H1 (cell line): Measurements from ENCODE around the gene MROH2A. TPM values are rescaled to one million over a fixed set of nuclear protein-coding genes. Genes with fewer than 3 reads are reported as not detected.

Source experiments
- EZH2 ChIP-seq: fragments of 200-600 bp; sonication (generic); IDR thresholded peaks from 2 replicates; pipeline ENCODE4 v1.7.1; 2012; ENCODE audit warnings: low read depth, mild to moderate bottlenecking, moderate library complexity, low read length, inconsistent platforms; ENCODE audit not compliant: severe bottlenecking
- polyA plus RNA-seq, 7 experiments: library from polyadenylated mRNA; depleted of rRNA in 3 of 7; stranded (reverse) in 5 of 7; unstranded in 2 of 7; fragments of >200 nt in 5 of 7; fragments of 200-250 nt in 2 of 7; gene quantifications; 1 replicate in 5 of 7; 2 replicates in 1 of 7; 4 replicates in 1 of 7; pipeline versions ENCODE4 v1.2.1 to v1.2.3, GENCODE V29; 2011 to 2013; ENCODE audit warnings: missing spikeins in 2 of 7, mixed read lengths in 2 of 7
- total RNA-seq: library from RNA; stranded (reverse); fragmentation: NEBNext Ultra II Directional; extraction: Animal tissue kit (Norgen Biotek cat#: 25700); gene quantifications from 2 replicates; pipeline ENCODE4 v1.2.1, GENCODE V29; 2021

The MROH2A gene
- total and polyA plus RNA-seq, 2 of the 8 experiments (the other 6 are each of a cell fraction or from before 2014, with no cell fraction given): not detected

DNA sequence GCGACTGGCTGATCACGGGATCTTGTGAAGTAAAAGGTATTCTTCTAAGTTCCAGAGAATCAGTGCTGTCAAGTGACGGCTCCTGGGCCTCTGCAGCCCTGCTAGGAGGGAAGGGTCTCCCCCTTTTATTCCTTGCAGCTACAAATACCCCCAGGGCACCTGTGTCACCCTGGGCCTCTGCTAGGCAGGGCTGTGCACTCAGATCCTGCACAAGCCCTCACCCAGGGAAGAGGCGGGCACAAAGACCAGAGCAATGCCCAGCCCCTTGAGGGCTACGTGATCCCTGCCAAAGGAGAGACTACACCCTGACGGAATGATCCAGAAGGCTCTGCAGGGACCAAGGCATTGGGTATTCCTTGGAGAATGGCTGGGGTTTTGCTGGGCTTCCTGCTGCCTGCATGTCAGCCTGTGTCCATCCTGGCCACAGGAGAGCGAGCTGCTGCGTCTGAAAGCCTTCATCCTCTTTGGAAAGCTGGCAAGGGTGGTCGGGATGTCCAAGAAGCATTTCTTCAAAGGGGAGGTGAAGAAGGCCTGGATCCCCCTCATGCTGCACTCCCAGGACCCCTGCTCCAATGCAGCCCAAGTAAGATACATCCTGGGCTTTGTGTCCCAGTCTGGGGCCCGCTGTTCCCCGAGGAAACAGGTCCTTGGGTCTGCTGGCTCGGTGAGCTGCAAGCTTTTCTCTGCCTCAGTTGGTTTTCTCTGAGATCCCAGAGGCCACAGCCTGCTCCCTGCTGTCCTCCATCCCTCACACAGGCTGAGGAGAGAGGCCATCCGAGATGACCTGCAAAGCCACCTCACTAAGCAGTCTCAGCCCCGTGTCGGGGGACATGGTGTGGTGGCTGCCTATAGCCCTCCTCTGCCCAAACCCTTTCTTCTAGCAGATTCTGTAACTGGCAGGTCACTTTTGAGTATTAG is 51.3 kb downstream of the MROH2A start (continued):
- TF ChIP-seq EZH2: no peak
